Midbrain (tissue), 1 donor: Measurements from ENCODE around the gene GOLGA8M.
"Not testable (repeated sequence)": the region's sequence is repeated elsewhere in the genome, so short reads cannot be mapped to it uniquely, and the experiment has no call there.

Source experiments
- DNase-seq: peaks from one replicate; lab custom pipeline; 2025; lab: John Stamatoyannopoulos, UW

GOLGA8M gene

GRCh38 chr15:28663717-28664116, 48.5 kb downstream of the GOLGA8M start:
- not testable (repeated sequence) for DNase-seq

GRCh38 chr15:28660750-28661149, 51.5 kb downstream of the GOLGA8M start:
- DNase-seq = not testable (repeated sequence)

GRCh38 chr15:28656018-28656360, 56.2 kb downstream of the GOLGA8M start:
- DNase-seq = not testable (repeated sequence)

GRCh38 chr15:28655329-28656017, 56.7 kb downstream of the GOLGA8M start:
- not testable (repeated sequence) for DNase-seq

- not testable (repeated sequence) for DNase-seq
These were observed 58.0 kb downstream of the GOLGA8M start for GRCh38 chr15:28654194-28654593.

- not testable (repeated sequence) for DNase-seq
These were observed 59.7 kb downstream of the GOLGA8M start for GRCh38 chr15:28652538-28652937.
